Measurements from ENCODE around the gene UQCRC2. TPM values are rescaled to one million over a fixed set of nuclear protein-coding genes. Genes with fewer than 3 reads are reported as not detected.

UQCRC2 gene
- polyA plus RNA-seq, 2 donors, result 65.4 to 139 TPM

Other genes with a start within 250 kb of the UQCRC2 start
- gene NPIPB4, start 95.6 kb upstream of the UQCRC2 start, polyA plus RNA-seq, result 10 to 100 TPM; 13.7 to 22.1 TPM
- gene PDZD9, start 47.8 kb downstream of the UQCRC2 start, polyA plus RNA-seq, result not detected
- 10 to 100 TPM in 1 of 2 donors, 1 to 10 TPM in 1; 6.8 to 13.1 TPM for gene MOSMO, start 54.8 kb downstream of the UQCRC2 start, polyA plus RNA-seq
- gene VWA3A, start 139.2 kb downstream of the UQCRC2 start, polyA plus RNA-seq, result under 1 TPM; 0.01 to 0.24 TPM
- gene SDR42E2, start 209.1 kb downstream of the UQCRC2 start, polyA plus RNA-seq, result under 1 TPM in 1 of 2 donors, not detected in 1; 0.04 TPM